HL-60/S4 (cell line): ENCODE measurements around the gene LAMA4.
"Not testable (repeated sequence)": the region's sequence is repeated elsewhere in the genome, so short reads cannot be mapped to it uniquely, and the experiment has no call there.

ENCODE experiments used
- in situ Hi-C: fragments of 300-500 bp; cut with MboI; formaldehyde crosslinking; loops from 2 replicates; pipeline ENCODE4 v1.14.3; 2022; ENCODE audit warnings: low sequenced_read_pairs

Gene LAMA4

DNA sequence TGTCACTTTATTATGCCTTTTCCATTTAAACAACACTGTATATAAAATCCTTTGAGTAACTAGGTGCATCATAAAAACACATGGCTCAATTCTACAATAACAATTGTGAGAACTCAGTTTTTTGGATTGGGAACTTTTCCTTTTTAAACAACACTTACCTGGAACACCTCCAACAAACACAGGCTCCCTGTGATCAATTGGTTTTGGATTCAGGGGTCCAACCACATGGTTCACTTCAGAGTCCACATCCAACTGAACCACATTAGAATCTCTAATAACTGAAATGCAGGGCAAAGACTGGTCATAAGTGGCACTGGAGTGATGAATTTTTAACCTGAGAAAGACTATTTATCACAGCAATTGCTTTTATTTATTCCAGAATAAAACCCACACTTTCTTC is 140.4 kb downstream of the LAMA4 start:
- in situ Hi-C loops: no loop called here

DNA sequence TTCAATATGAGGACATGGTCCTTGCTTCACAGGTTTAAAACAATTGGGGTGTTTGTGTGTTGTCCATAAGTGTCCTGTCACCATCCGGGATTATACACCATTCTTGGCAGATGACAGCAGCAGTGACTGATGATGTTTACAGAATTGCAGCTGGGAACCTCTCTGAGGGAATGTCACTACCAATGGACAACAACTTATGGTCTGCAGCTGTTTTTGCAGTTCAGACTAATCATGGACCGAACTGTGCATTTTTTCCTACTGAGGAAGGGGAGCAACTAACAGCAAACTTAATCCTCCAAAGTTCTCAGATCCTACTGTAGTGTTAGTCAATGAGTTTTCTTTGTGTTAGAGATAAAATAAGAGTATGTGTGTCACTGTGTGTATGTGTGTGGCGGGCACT is 140.9 kb downstream of the LAMA4 start:
- in situ Hi-C loops: no loop called here

DNA sequence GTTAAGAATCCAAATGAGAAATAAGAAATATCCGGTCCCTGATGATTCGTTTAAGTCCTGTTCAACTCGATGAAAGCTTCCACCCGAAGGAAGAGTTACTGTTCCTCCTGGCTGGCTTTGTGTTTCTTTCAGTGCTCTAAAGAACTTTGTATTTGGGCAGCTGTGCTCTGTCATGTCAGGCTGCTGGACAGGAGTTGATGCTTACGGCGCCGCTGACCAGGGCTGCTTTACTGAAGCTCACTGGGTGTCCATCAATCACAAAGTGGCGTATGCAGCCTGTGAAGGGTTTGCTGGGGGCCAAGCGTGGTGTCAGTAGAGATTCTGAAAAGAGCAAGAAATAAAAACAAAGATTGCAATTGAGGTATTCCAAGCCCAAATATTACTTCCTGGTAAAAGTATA is 145.1 kb downstream of the LAMA4 start:
- in situ Hi-C loops: no loop called here

DNA sequence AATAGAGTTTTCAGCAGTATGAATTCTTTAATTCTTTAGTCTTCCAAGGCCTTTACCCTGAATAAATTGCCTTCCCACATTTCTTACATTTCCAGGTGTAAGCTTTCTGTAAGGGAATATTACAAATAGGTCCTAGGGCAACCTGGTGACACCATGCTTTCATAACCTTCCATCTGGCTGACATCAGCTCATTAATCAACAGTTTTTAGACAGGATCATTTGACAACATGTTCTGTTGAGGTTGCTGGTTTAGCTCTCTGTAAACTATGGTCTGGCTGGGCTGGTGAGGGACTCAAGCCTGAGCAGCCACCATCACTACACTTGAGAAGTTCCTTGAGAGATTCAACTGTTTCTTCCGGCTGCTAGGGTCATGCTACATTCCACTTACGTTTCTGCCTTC is 147.8 kb downstream of the LAMA4 start:
- in situ Hi-C loops: no loop called here

DNA sequence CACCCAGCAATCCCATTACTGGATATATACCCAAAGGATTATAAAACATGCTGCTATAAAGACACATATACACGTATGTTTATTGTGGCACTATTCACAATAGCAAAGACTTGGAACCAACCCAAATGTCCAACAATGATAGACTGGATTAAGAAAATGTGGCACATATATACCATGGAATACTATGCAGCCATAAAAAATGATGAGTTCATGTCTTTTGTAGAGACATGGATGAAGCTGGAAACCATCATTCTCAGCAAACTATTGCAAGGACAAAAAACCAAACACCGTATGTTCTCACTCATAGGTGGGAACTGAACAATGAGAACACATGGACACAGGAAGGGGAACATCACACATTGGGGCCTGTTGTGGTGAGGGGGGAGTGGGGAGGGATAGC is 148.3 kb downstream of the LAMA4 start:
- in situ Hi-C loops: not testable (repeated sequence)

DNA sequence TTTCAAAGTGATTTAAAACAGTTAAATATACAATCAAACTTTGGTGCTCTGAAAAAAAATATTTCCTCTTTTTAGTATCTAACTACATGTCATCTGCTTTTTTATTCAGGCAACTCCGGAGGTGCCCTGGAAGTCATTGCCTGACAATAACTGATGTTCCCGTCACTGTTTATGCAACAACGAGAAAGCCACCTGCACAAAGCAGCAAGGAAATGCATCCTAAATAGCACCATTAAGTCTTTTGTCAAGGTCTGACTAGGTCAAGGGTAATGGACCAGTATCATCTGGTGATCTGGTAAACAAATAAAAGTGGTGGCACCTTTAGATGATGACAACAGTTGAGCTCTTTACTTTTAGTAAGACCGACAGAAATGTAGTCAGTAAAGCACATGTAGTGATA is 153.8 kb downstream of the LAMA4 start:
- in situ Hi-C loops: no loop called here

DNA sequence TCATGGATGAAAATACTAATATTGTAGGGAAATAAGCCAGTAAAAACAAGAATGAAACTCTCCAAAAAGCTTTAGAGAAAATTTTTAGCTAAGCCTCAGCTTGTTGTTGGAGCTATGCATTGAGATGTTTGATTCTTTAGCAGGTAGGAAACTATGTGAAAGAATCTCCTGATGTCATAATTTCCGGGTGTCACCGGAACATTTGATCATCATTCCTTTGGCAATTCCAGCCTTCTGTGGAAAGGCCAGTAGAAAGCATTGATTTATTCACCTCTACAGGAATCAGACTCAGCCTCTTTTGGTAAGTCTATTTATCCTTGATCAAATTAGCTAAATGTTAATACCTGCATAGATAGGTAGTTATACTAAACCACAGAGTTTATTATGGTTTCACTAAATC is 157.5 kb downstream of the LAMA4 start:
- in situ Hi-C loops: no loop called here

DNA sequence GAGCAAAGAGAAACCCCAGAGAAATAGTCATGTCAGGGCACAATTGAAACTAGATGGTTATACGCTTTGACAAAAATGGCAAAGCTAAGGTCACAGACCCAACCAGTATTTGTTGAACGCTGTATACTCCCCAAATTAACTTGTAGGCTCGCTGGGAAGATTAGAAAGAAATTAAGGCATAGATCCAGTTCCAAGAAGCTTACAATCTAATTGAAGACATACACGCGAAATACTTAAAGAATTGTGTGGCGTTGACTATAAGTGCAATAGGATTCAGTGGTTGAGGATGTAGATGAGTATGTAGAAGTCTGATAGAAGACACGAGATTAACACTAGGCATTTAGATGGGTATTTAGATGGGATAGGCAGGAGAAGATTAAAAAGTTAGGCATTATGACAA is 166.5 kb downstream of the LAMA4 start:
- in situ Hi-C loops: no loop called here

DNA sequence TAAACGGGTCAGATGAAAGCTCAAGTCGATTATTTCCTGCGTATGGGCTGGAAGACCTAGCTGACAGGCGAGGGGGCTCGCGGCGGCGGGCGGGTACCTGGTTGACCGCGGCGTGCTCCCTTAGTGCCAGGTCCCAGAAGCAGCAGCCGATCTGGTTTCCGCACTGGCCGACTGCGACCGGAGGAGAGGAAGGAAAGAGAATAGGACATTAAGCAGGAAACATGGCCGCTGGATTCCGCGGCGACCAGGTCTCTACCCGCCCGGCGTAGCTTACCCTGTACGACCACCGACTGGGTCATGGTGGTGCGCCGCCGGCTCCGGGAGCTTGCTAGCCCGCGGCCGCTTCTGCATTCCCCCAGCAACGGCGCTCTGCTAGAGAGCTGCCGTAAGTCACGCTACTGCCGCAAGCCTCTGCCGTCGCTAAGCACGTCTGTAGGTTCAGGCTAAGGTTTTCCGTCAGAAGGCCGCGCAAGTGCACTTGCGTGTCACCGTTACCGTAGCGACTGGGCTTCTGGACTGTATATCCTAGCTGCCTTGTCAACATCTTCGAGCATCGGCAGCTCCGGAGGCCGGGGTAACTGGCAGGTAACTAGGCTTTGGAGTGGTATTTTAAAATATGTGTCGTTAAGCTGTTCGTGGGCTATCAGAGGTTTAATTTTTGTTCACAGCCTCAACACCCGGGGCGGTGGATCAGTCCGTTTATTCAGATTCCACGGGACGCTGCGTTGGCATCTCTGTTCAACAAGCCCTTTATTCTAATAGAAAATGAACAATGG is 167.0 kb downstream of the LAMA4 start, which contains the start of the genes FAM229B and TUBE1:
FAM229B (plus strand) TSS at position 456 of the 776 bp plus-strand sequence. CDS start 11,693 bp downstream, outside the sequence.
TUBE1 (minus strand) TSS at position 347 of the 776 bp plus-strand sequence; CDS start at position 299, 48 bp downstream.
- in situ Hi-C loops: no loop called here

DNA sequence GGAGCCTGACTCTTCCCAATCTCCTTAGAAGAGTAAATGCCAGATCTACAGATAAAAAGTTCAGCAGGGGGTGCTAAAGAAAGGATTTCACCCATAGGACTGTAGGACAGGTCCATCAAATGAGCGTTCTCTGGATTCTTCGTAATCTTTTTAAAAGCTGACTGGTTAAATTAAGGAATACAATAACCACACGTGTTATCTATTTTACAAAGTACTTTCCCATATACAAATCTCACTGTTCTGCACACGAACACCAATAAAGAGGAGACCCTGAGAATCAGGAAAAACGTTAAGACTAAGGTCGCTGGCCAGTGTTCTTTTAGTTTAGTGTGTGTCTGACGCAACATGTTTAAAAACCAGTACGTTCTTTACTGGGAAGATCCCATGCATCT is 167.6 kb downstream of the LAMA4 start:
- in situ Hi-C loops: no loop called here

DNA sequence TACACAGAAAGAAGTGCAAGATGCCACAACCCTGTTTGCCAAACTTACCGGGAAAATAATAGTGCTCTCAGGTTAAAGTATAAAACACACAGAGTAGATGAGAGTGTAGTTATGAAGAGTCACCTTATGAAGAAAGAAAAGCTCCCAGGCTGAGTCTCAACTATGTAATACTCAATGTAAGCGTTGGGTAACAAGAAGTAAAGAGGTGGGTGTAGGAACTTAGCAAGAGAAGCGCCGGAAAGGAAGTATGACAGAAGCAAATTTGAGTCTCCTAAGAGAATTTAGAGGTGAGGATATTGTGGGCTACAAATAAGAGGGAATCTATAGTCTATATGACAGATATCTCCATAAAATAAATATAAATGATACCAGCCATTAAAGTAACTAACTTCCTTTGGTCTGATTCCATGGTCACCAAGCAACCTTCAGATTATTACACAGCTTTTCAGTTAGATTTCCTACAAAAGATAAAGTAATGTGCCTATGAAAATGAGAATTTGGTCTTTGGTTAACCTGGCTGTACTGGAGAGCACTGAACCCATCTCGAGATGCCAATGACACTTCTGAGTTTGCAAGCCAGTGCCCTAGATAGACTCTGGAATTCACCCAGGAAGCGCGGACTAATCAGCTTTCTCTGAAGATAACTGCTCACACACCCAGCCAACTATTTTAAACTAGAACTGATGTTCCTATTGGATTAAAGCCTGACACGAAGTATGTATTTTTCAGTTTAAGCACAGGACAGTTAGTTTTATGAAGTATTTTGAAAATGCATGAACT is 168.9 kb downstream of the LAMA4 start:
- in situ Hi-C loops: no loop called here

DNA sequence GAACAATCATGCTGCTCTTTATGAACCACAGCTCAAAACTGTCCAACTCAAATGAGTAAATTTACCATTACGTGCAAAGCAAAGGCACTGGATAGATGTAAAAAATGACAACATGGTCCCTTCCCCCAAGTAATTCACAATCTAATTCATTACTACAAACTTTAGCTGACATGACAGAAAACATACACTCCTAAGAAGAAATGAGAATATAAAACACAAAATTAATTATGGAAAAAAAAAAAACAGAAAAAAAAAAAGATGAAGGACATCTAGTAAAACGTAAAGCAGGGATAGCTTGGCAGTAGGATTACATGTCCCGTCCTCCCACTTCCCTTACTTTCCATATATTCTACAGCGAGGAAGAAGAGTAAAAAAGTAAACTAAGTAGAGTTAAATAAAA is 172.8 kb downstream of the LAMA4 start:
- in situ Hi-C loops: no loop called here

DNA sequence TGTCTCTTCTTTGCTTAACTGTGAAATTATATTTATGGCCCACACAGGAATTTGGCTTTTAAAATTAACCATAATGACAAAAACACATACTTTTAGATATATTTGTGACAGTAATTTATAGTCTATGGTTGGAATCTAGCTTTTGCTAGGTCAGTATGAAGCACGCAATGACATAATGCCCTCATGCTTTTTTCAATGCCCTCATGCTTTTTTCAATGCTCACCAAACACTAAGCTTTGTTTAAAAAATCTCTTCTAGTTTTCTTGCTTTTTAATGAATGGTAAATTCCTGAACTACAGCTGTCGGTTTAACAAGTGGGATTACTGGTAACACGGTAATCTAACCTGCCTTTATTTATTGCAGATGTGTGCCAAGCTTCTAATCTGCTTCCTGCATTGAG is 187.8 kb downstream of the LAMA4 start:
- in situ Hi-C loops: no loop called here

DNA sequence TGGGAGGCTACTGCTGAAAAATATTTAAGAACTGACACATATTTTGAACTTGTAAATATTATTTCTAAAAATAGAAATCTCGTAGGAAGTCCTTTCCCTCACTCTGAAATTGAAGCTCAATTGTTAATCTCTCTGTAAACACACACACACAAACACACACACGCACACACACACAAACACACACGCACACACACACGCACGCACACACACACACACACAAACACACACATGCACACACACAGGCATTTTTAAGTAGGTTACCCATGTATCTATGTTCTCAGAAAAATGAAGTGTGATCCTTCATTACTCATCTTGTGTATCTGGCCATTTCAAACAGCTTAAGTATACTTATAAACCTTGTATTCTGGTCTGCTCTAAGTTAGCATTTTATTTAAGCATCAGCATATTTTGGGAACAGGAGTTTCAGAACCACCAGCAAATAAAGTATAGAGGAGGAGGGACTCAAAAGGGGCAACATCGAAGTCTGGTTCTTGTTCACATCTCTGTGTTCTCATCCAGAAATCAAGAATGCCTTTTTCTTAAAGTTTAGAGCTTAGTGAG is 188.9 kb downstream of the LAMA4 start:
- in situ Hi-C loops: no loop called here

DNA sequence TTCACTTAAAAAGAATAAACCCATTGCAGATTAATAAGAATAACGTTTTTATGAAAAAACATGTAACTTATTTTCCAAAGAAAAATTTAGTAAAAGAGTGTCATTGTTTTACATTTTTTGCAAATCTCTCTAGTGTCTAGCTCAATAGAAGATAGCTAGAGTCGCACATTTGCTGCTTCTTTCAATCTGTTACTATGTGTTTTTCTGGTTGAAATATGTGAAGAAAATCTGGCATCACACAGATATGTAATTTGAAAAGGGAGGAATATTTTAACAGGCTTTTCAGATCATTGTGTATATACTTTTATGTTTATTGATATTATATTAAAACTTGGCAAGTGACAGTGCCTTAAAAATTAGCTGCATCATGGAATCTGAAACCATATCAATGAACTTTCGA is 191.4 kb downstream of the LAMA4 start:
- in situ Hi-C loops: no loop called here

DNA sequence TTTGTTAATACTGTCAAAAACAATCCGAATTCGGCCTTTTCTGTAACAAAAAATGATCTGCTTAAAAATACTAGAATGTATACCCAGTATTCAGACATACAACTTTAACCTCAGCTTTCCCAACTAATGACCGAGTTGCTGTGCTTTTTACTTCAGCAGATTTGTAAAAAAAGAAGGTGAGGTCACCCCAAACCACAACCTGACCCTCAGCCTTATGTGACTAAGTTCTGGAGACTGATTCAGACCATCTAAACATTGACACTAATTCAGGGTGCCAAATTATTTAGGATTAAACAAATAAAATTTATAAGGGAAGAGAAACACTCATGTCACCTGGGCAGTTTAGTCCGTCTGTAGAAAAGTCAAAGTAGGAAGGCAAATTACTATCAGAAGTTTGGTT is 192.8 kb downstream of the LAMA4 start:
- in situ Hi-C loops: no loop called here
